Astrocyte (in vitro differentiated cells and primary cell): ENCODE results near the gene FAM219A. TPM values are rescaled to one million over a fixed set of nuclear protein-coding genes. Genes with fewer than 3 reads are reported as not detected.
A peak's percentile ranks its signal among the peaks of the same experiment; 100 is the strongest.

Experiments used
- DNase-seq: peaks from one replicate; pipeline ENCODE4 v3.0.0-alpha.2; 2010; ENCODE audit warnings: low read depth
- FAIRE-seq: peaks from 2 replicates; lab custom pipeline; 2011; peaks lifted over from hg19 to GRCh38; lab: Jason Lieb, UNC
- H2AFZ ChIP-seq: 2 replicates; pipeline ENCODE4 v1.6.0; 2012; ENCODE audit warnings: low read depth, low read length, inconsistent platforms
- H3K27ac ChIP-seq: 2 replicates; pipeline ENCODE4 v1.5.1; 2011; ENCODE audit warnings: low read depth, low read length, inconsistent platforms
- H3K27me3 ChIP-seq: 2 replicates; pipeline ENCODE4 v1.6.0; 2011; ENCODE audit warnings: low read length, inconsistent platforms; ENCODE audit not compliant: insufficient read depth
- H3K36me3 ChIP-seq: 2 replicates; pipeline ENCODE4 v1.5.1; 2011; ENCODE audit warnings: low read length, inconsistent platforms; ENCODE audit not compliant: insufficient read depth
- H3K4me1 ChIP-seq: 2 replicates; pipeline ENCODE4 v1.5.1; 2011; ENCODE audit warnings: low read length, inconsistent platforms; ENCODE audit not compliant: insufficient read depth
- H3K4me2 ChIP-seq: 2 replicates; pipeline ENCODE4 v1.6.0; 2012; ENCODE audit warnings: low read length, inconsistent platforms
- H3K4me3 ChIP-seq: 2 replicates; pipeline ENCODE4 v1.5.1; 2011; ENCODE audit warnings: low read depth, mild to moderate bottlenecking, low read length, inconsistent platforms; ENCODE audit not compliant: insufficient read depth
- H3K79me2 ChIP-seq: 2 replicates; pipeline ENCODE4 v1.6.0; 2012; ENCODE audit warnings: mild to moderate bottlenecking, low read length, inconsistent platforms; ENCODE audit not compliant: insufficient read depth
- H3K9ac ChIP-seq: 2 replicates; pipeline ENCODE4 v1.6.0; 2012; ENCODE audit warnings: mild to moderate bottlenecking, low read length, inconsistent platforms
- H3K9me3 ChIP-seq: 2 replicates; pipeline ENCODE4 v1.5.1; 2012; ENCODE audit warnings: low read depth, mild to moderate bottlenecking, low read length, inconsistent platforms; ENCODE audit not compliant: insufficient read depth
- H4K20me1 ChIP-seq: 2 replicates; pipeline ENCODE4 v1.6.0; 2012; ENCODE audit warnings: low read length, inconsistent platforms; ENCODE audit not compliant: insufficient read depth
- H3K27ac Mint-ChIP-seq: one replicate; pipeline ENCODE4 v1.8.0; 2021; ENCODE audit warnings: mild to moderate bottlenecking, mixed read lengths; ENCODE audit not compliant: unreplicated experiment
- H3K27me3 Mint-ChIP-seq: one replicate; pipeline ENCODE4 v1.8.0; 2021; ENCODE audit warnings: low read depth, mixed read lengths; ENCODE audit not compliant: unreplicated experiment
- H3K36me3 Mint-ChIP-seq: one replicate; pipeline ENCODE4 v1.8.0; 2021; ENCODE audit warnings: low read depth, mixed read lengths; ENCODE audit not compliant: unreplicated experiment
- H3K4me1 Mint-ChIP-seq: one replicate; pipeline ENCODE4 v1.8.0; 2021; ENCODE audit warnings: low read depth, mixed read lengths; ENCODE audit not compliant: unreplicated experiment
- H3K4me3 Mint-ChIP-seq: one replicate; pipeline ENCODE4 v1.8.0; 2021; ENCODE audit warnings: mild to moderate bottlenecking, moderate library complexity, mixed read lengths; ENCODE audit not compliant: unreplicated experiment
- H3K9me3 Mint-ChIP-seq: one replicate; pipeline ENCODE4 v1.8.0; 2021; ENCODE audit warnings: mild to moderate bottlenecking, mixed read lengths; ENCODE audit not compliant: unreplicated experiment
- EZH2 ChIP-seq: IDR thresholded peaks from 2 replicates; pipeline ENCODE4 v1.6.1; 2012; ENCODE audit warnings: mild to moderate bottlenecking, low read length, inconsistent platforms; ENCODE audit not compliant: insufficient read depth
- total RNA-seq: library from RNA; stranded (reverse); gene quantifications from 2 replicates; pipeline ENCODE4 v1.2.1, GENCODE V29; 2021
- TF ChIP-seq, protein P1 (sequence below): IDR thresholded peaks from 2 replicates; pipeline ENCODE4 v1.5.1; 2011; ENCODE audit warnings: low read depth, mild to moderate bottlenecking, inconsistent platforms, low read length, moderate library complexity; ENCODE audit not compliant: insufficient read depth

FAM219A gene
- total RNA-seq, 1 donor from 2014 or later, result 63.5 TPM

DNA sequence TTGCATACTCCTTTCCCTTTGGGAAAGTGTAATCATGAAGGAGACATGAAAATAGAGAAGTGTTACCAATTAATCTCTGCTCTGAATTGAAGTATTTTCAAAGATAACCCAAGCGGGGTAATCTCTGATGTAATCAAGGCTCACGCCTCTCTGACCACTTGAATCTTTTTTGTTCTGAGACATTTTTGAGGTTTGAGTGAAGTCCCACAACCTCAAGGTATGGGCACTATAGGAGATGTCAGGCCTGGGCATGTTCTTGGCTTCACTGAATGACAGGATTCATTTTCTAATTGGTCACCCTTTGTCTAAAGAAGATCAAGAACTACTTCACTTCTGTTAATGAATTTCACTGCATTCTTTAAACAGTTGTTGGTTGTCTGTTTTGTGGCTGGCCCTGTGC lies 40.7 kb upstream of the FAM219A start:
- H3K9me3 ChIP-seq, result no peaks in the 10 kb centered on the region
- H3K79me2 ChIP-seq, result no peaks in the 10 kb centered on the region
- peaks cover 32% of the 10 kb centered on the region for H3K27me3 Mint-ChIP-seq
- H3K9ac ChIP-seq, result no peak overlapping the region
- TF ChIP-seq, protein P1, sequence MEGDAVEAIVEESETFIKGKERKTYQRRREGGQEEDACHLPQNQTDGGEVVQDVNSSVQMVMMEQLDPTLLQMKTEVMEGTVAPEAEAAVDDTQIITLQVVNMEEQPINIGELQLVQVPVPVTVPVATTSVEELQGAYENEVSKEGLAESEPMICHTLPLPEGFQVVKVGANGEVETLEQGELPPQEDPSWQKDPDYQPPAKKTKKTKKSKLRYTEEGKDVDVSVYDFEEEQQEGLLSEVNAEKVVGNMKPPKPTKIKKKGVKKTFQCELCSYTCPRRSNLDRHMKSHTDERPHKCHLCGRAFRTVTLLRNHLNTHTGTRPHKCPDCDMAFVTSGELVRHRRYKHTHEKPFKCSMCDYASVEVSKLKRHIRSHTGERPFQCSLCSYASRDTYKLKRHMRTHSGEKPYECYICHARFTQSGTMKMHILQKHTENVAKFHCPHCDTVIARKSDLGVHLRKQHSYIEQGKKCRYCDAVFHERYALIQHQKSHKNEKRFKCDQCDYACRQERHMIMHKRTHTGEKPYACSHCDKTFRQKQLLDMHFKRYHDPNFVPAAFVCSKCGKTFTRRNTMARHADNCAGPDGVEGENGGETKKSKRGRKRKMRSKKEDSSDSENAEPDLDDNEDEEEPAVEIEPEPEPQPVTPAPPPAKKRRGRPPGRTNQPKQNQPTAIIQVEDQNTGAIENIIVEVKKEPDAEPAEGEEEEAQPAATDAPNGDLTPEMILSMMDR, result no peak
- H3K4me1 Mint-ChIP-seq, result peaks cover 21% of the 10 kb centered on the region
- no peak overlapping the region for H3K4me3 ChIP-seq
- DNase-seq (no peak), FAIRE-seq (no peak)
- H3K36me3 ChIP-seq, result no peaks in the 10 kb centered on the region
- H3K4me2 ChIP-seq, result no peak overlapping the region
- H3K27me3 ChIP-seq, result peaks cover 19% of the 10 kb centered on the region
- no peaks in the 10 kb centered on the region for H3K36me3 Mint-ChIP-seq
- no peak overlapping the region for H2AFZ ChIP-seq
- peak overlapping the region; percentile 8 for H3K27ac Mint-ChIP-seq
- H3K4me3 Mint-ChIP-seq, result no peak overlapping the region
- H3K9me3 Mint-ChIP-seq, result no peaks in the 10 kb centered on the region
- H3K4me1 ChIP-seq, result peaks cover 14% of the 10 kb centered on the region
- H3K27ac ChIP-seq, result no peak overlapping the region
- H4K20me1 ChIP-seq, result no peaks in the 10 kb centered on the region

DNA sequence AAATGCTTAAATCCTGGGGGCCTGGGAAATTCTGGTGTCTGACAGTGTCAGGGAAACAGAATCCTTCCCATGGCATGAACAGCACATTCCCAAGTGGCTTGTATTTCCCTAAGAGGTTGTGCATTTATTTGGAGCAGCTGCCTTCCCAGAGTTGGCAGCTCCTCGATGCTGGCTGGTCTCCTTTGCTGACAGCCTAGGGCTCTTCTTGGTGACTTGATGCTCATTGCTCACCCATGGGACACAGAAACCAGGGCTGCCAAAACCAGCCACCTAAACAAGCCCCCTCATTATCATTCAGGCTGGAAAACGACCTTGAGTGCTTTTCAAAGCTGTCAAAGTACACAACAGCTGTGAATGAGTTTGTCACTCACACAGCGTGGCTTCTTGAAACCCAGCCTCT lies 40.2 kb upstream of the FAM219A start:
- H3K4me1 ChIP-seq, result peaks cover 14% of the 10 kb centered on the region
- no peak overlapping the region for H3K4me2 ChIP-seq
- no peaks in the 10 kb centered on the region for H3K9me3 Mint-ChIP-seq
- peaks cover 21% of the 10 kb centered on the region for H3K4me1 Mint-ChIP-seq
- H3K36me3 ChIP-seq, result no peaks in the 10 kb centered on the region
- no peaks in the 10 kb centered on the region for H3K36me3 Mint-ChIP-seq
- H3K4me3 ChIP-seq, result no peak overlapping the region
- H4K20me1 ChIP-seq, result no peaks in the 10 kb centered on the region
- H2AFZ ChIP-seq, result no peak overlapping the region
- no peak for FAIRE-seq
- no peak overlapping the region for H3K27ac Mint-ChIP-seq
- TF ChIP-seq, protein P1, result no peak
- TF ChIP-seq EZH2, result no peak
- H3K27me3 ChIP-seq, result peaks cover 13% of the 10 kb centered on the region
- no peaks in the 10 kb centered on the region for H3K9me3 ChIP-seq
- no peak for DNase-seq
- no peak overlapping the region for H3K4me3 Mint-ChIP-seq
- H3K27me3 Mint-ChIP-seq, result peaks cover 30% of the 10 kb centered on the region
- H3K9ac ChIP-seq, result no peak overlapping the region
- H3K27ac ChIP-seq, result no peak overlapping the region
- H3K79me2 ChIP-seq, result no peaks in the 10 kb centered on the region

DNA sequence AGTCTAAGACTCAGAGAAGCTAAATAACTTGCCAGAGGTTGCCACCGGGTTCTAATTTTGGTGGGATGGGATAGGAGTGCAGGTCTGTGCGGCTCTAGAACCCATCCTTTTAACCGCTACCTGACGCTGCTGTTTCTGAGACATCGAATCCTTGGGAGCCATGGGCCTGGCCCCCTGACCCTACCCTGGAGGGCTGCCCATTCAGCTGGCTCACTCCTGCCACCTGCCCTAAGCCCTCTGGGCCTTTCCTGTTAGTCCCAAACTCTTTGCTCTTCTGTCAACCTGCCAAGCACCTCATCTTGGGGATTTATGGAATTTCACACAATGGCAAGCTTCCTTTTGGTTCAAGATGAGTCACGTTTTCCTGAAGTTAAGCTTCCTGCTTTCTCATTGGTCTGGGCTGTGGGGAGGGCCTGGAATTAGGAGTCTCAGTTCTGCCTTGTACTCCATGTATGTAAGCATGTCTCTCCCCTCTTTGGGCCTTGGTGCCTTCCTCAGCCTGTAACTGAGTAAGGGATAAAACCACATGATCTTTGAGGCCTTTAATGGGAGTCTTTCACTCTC lies 37.9 kb upstream of the FAM219A start:
- no peak overlapping the region for H3K9ac ChIP-seq
- Mint-ChIP-seq H3K27me3 (peaks cover 43% of the 10 kb centered on the region), H3K4me1 (peaks cover 18% of the 10 kb centered on the region), H3K27ac (no peak overlapping the region), H3K4me3 (no peak overlapping the region), H3K36me3 (no peaks in the 10 kb centered on the region), H3K9me3 (no peaks in the 10 kb centered on the region)
- no peak overlapping the region for H3K4me3 ChIP-seq
- DNase-seq (no peak), FAIRE-seq (no peak)
- H3K27ac ChIP-seq, result no peak overlapping the region
- no peaks in the 10 kb centered on the region for H3K4me1 ChIP-seq
- TF ChIP-seq EZH2, result no peak
- TF ChIP-seq, protein P1, result no peak
- H2AFZ ChIP-seq, result no peak overlapping the region
- H3K79me2 ChIP-seq, result no peaks in the 10 kb centered on the region
- H3K27me3 ChIP-seq, result peaks cover 12% of the 10 kb centered on the region
- H4K20me1 ChIP-seq, result no peaks in the 10 kb centered on the region
- H3K4me2 ChIP-seq, result no peak overlapping the region
- H3K9me3 ChIP-seq, result no peaks in the 10 kb centered on the region
- no peaks in the 10 kb centered on the region for H3K36me3 ChIP-seq
